ENCODE results near the gene GNL3L.
"Not testable (repeated sequence)": the region's sequence is repeated elsewhere in the genome, so short reads cannot be mapped to it uniquely, and the experiment has no call there.

GNL3L gene

DNA sequence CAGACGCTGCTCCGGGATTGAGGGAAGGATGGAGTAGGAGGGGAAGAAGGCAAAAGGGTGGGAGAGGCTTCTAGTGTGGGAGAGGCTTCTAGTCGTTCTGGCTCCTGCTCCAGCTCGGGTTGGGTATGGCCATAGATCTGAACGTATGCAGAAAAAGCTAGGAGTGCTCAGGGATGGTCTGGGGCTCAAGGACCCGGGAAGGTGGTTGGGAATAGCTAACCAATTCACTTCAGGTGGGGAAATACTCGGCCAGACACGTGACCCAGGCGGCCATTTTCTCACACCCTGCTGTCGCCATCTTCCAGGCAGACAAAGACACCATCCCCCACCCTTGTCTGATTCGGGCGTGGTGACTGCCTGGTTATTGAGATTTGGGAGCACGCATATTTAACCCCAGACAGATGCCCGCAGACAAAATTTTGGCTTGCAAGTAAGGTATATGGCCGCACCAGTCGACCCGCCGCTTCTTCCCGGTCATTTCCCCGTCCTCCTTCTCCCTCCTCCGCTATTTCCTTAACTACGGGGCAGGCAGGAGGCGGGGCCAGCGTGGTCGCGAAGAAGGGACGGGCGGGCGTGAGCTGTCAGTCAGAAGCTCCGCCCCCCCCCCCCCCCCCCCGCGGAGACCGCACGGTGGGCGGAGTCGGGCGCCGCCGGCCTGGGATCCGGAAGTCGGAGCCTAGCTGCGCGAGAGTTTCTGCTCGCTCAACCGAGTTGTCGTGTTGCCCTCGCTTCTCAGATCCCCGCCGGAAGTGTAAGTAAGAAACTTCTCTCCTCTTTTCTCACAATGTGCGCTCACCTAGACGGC lies at the start of gene GNL3L:
GNL3L (plus strand) TSS at position 668 of the 805 bp plus-strand sequence. CDS start 2,348 bp downstream, outside the sequence.
- no peak for FAIRE-seq

DNA sequence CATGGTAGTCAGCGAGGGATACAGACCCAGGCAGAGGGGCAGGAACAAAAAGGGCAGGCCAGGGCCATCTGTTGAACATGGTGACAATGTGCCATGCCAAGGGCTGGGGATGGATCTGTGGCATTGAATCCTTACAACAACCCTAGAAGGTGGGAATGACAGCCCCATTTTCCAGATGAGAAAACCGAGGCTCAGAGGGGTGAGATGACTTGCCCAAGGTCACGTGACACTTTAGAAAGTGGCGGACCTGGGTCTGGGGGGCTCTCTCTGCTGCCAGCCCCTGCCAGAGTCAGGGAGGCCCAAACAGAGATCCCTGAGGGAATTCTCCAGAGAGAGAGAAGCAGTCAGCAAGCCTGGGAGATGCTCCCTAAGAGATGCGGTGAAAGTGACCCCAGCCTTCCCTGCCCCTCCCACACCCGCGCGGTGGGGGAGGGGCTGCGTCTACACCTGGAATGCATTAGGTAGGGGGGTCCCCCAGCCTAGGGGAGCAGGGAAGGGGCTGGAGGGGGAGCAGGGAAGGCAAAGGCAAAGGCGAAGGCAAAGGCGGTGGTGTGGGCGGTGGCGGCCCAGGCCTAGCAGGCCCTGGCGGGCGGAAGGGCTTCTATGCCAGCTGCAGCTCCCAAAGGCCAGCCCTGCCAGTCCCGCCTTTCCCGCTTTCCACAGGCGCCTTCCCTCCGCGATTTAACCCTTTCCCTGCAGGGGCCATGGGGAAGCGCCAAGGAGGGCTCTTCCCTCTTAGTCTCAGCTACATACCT lies 47.0 kb upstream of the GNL3L start:
- no peak for FAIRE-seq

GRCh38 chrX:54483946-54484345 lies 46.1 kb upstream of the GNL3L start:
- FAIRE-seq, result no peak

DNA sequence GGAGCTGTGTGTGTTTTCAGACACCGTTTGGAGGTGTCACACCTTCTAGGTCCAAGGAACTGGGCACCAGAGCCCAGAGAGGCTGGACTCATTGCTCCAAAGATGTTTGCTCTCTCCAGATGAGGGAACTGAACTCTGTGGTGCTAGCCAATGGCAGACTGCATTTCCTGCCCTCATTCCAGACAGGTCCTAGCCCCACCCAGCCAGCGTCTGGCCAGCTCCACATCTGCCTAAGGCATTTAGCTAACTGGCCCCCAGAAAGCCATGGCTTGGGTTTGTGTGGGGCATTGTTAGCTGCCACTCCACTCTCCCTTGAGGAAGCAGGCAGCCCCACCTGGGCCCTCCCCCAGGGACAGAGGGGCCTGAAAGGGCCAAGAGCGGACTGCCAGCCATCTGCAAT lies 45.4 kb upstream of the GNL3L start:
- FAIRE-seq, result no peak

GRCh38 chrX:54489819-54490218 lies 40.2 kb upstream of the GNL3L start:
- FAIRE-seq, result not testable (repeated sequence)

GRCh38 chrX:54492340-54492739 lies 37.7 kb upstream of the GNL3L start:
- FAIRE-seq, result no peak

GRCh38 chrX:54494166-54494988 lies 35.6 kb upstream of the GNL3L start:
- no peak for FAIRE-seq

GRCh38 chrX:54494989-54495813 lies 34.8 kb upstream of the GNL3L start:
- FAIRE-seq, result no peak

GRCh38 chrX:54495814-54496516 lies 34.1 kb upstream of the GNL3L start, which contains the start of gene FGD1:
FGD1 (minus strand) TSS chrX:54496234; CDS start chrX:54495432, 802 bp downstream.
- FAIRE-seq, result no peak

GRCh38 chrX:54496517-54496852 lies 33.5 kb upstream of the GNL3L start:
- no peak for FAIRE-seq

GRCh38 chrX:54496936-54497335 lies 33.1 kb upstream of the GNL3L start:
- FAIRE-seq, result no peak

DNA sequence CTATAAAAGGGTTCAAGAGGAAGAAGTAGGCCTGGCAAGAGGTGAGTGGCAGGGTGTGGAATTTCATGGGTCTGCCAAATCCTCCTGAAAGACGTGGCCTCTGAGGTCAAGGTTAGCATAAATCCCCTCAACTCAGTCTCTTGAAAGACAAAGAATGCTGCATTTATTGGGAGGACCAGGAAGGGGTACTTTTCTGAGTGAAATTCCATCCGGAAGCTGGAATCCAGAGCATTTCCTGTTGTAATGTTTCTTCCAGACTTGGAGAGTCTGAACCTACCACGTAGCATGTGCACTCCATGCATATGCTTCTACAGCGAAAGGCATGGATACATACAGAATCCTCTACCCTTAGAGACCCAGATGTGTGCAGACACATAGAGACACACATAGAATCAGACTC lies 20.6 kb upstream of the GNL3L start:
- FAIRE-seq, result no peak

GRCh38 chrX:54529151-54529550 lies 868 bp upstream of the GNL3L start:
- FAIRE-seq, result no peak

DNA sequence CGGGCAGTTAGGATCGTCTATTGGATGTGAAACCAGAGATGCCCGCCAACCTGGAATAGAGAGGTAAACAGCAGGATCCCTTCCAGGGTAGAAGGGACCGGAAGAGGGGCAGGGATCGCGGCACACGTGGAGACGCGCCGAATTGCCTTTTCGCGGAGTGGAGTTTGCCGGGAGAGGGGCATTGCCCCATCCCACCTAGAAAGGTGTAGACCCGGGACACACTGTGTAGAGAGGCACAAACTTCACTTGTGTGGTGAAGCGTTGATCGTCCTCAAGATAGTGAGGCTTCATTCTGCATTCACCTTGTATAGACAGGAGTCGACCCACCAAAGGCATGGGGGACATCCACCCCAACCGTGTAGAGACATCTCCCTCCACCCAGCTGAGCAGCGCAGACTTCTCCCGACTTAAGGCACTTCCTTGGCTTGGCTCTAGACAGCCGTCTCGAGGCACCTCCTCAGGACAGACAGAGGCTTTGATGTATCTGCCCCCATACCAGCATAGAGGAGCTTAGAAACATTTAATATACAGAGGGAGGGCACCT lies 410 bp downstream of the GNL3L start:
- FAIRE-seq, result no peak

DNA sequence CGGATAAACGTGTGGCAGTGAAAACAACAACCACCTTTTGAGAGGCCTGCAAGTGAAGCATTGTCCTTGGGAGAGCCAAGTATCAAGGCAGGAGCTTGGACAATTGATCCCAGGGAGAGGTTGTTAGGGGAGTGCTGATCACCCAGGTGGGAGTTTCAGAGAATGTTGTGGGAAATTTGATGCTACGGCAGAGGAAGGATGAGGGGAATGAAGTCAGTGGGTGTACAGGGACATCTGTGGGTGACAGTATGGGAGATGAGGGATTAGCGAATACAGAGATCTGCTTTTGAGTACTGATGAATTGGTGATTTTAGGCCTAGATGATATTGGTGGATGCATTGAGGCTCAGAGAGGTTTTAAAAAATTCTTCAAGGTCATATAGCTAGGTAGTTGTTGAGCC lies 4.3 kb downstream of the GNL3L start:
- no peak for FAIRE-seq

- FAIRE-seq, result no peak
Measured at GRCh38 chrX:54540289-54540688, 10.3 kb downstream of the GNL3L start.

DNA sequence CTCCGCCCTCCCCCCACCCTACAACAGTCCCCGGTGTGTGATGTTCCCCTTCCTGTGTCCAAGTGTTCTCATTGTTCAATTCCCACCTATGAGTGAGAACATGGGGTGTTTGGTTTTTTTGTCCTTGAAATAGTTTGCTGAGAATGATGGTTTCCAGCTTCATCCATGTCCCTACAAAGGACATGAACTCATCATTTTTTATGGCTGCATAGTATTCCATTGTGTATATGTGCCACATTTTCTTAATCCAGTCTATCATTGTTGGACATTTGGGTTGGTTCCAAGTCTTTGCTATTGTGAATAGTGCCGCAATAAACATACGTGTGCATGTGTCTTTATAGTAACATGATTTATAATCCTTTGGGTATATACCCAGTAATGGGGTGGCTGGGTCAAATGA lies 12.2 kb downstream of the GNL3L start:
- not testable (repeated sequence) for FAIRE-seq

- no peak for FAIRE-seq
Measured at GRCh38 chrX:54550821-54551220, 20.8 kb downstream of the GNL3L start.

DNA sequence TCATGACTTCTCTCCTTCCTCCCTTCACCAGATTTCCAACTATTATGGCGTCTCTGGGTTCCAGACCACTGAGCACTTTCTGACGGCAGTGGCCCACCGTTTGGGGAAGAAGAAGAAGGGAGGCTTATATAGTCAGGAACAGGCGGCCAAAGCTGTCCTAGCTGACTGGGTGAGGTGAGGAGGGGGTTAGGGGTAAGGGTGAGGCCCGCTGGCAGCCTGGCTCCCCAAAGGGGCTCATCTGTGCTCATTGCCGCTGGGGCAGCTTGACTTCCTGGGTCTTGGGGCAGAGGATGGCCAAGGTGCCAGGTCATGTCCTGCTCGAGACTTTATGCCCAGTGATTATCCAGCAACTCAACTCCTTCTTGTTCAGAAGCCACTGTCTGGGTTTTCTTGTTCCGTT lies 21.8 kb downstream of the GNL3L start:
- no peak for FAIRE-seq

GRCh38 chrX:54555006-54555405 lies 25.0 kb downstream of the GNL3L start:
- not testable (repeated sequence) for FAIRE-seq

DNA sequence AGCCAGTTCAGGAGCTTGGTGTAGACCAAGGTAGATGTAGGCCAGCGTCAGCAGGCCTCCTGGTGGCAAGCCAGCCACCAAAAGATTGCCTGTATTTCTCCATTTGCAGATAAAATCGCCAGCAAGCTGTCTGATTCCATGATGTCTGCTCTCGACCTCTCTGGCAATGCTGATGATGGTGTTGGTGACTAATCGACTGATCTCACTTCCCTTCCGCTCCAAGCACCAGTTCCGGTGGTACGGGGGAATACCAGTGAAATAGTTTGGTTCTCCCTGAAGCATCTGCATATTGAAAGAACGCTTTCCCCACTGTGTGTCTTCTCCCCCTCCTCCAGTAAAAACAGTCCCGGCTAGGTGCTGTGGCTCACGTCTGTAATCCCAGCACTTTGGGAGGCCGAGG lies 30.4 kb downstream of the GNL3L start:
- FAIRE-seq, result no peak
